H1 (cell line): ENCODE results near the gene DCDC1. TPM values are rescaled to one million over a fixed set of nuclear protein-coding genes. Genes with fewer than 3 reads are reported as not detected.

Source experiments
- CTCF ChIA-PET: fragments of 300-600 bp; sonication (Branson Sonifier 250); formaldehyde crosslinking; loops from one replicate; lab custom pipeline; 2021; ENCODE audit not compliant: partially characterized antibody; lab: Charles Lee
- POLR2A ChIA-PET: fragments of 300-600 bp; sonication (Branson Sonifier 250); formaldehyde crosslinking; loops from one replicate; lab custom pipeline; 2021; ENCODE audit warnings: inconsistent platforms; ENCODE audit not compliant: partially characterized antibody; lab: Charles Lee
- DNase-seq, 2 experiments: peaks; one replicate each; pipeline versions ENCODE4 v3.0.0 to v3.0.0-alpha.2; 2010 to 2022; ENCODE audit warnings: low spot score in 2 of 2, low read depth in 1 of 2, mixed read lengths in 1 of 2
- FAIRE-seq: peaks from 2 replicates; lab custom pipeline; 2011; peaks lifted over from hg19 to GRCh38; lab: Jason Lieb, UNC
- H2AFZ ChIP-seq: 2 replicates; pipeline ENCODE4 v1.8.1; 2012; ENCODE audit warnings: low read length, inconsistent platforms
- H2AK5ac ChIP-seq: 2 replicates; pipeline ENCODE4 v1.6.1; 2013; ENCODE audit warnings: low read depth, low read length
- H2BK120ac ChIP-seq: replicated peaks from 2 replicates; pipeline ENCODE3; 2013; ENCODE audit warnings: low read depth, low read length, inconsistent platforms
- H2BK12ac ChIP-seq: 2 replicates; pipeline ENCODE4 v1.6.1; 2013; ENCODE audit warnings: low read depth, low read length
- H2BK15ac ChIP-seq: 2 replicates; pipeline ENCODE4 v1.6.1; 2013; ENCODE audit warnings: low read length
- H2BK20ac ChIP-seq: 2 replicates; pipeline ENCODE4 v1.6.1; 2013; ENCODE audit warnings: low read length
- H2BK5ac ChIP-seq: 2 replicates; pipeline ENCODE4 v1.6.1; 2013; ENCODE audit warnings: low read depth, low read length
- H3K14ac ChIP-seq: 2 replicates; pipeline ENCODE4 v1.6.1; 2013; ENCODE audit warnings: inconsistent platforms; ENCODE audit not compliant: insufficient read length
- H3K18ac ChIP-seq: 2 replicates; pipeline ENCODE4 v1.6.1; 2013; ENCODE audit warnings: low read length; ENCODE audit errors: extremely low read depth
- H3K23ac ChIP-seq: 2 replicates; pipeline ENCODE4 v1.6.1; 2013; ENCODE audit warnings: inconsistent platforms; ENCODE audit not compliant: insufficient read length
- H3K23me2 ChIP-seq: 2 replicates; pipeline ENCODE4 v1.6.1; 2013; ENCODE audit warnings: low read depth, low read length
- H3K27ac ChIP-seq: 2 replicates; pipeline ENCODE4 v1.6.1; 2011; ENCODE audit warnings: low read depth, low read length, inconsistent platforms
- H3K27me3 ChIP-seq, 4 experiments: replicated peaks in 1 of 4; 1 replicate in 1 of 4; 2 replicates in 3 of 4; pipeline versions ENCODE4 v1.6.1 to v1.8.1; 2011 to 2013; ENCODE audit warnings: low read length in 3 of 4, mild to moderate bottlenecking in 3 of 4, inconsistent platforms in 2 of 4, mixed read lengths in 2 of 4, moderate library complexity in 1 of 4; ENCODE audit not compliant: control insufficient read depth in 3 of 4, insufficient read depth in 3 of 4; ENCODE audit errors: extremely low read depth in 1 of 4
- H3K36me3 ChIP-seq, 4 experiments: 2 replicates each; pipeline versions ENCODE4 v1.6.1 to v1.8.1; 2011 to 2013; ENCODE audit warnings: mild to moderate bottlenecking in 4 of 4, low read length in 3 of 4, moderate library complexity in 2 of 4, control low read depth in 1 of 4, inconsistent platforms in 1 of 4; ENCODE audit not compliant: insufficient read depth in 4 of 4, control insufficient read depth in 2 of 4
- H3K4ac ChIP-seq: replicated peaks from 2 replicates; pipeline ENCODE3; 2013; ENCODE audit warnings: low read length, low read depth, mixed read lengths, inconsistent platforms; ENCODE audit not compliant: insufficient read length
- H3K4me1 ChIP-seq, 4 experiments: replicated peaks in 1 of 4; 1 replicate in 1 of 4; 2 replicates in 3 of 4; pipeline versions ENCODE4 v1.6.1 to v1.8.1; 2011 to 2013; ENCODE audit warnings: low read length in 3 of 4, inconsistent platforms in 2 of 4, mixed read lengths in 1 of 4; ENCODE audit not compliant: insufficient read depth in 4 of 4, control insufficient read depth in 3 of 4
- H3K4me2 ChIP-seq, 2 experiments: 2 replicates each; pipeline versions ENCODE4 v1.6.1 to v1.8.1; 2011 to 2013; ENCODE audit warnings: low read depth in 2 of 2, low read length in 2 of 2, control low read depth in 1 of 2, inconsistent platforms in 1 of 2, mild to moderate bottlenecking in 1 of 2; ENCODE audit not compliant: insufficient read depth in 1 of 2
- H3K4me3 ChIP-seq, 4 experiments: fragments of 200-600, 300-600 bp in 1 of 4; sonication (generic), shearing (Covaris generic), sonication (Bioruptor Twin) in 1 of 4; 2 replicates each; pipeline versions ENCODE4 v1.5.1 to v1.8.1; 2011 to 2016; ENCODE audit warnings: low read length in 4 of 4, low read depth in 3 of 4, control low read depth in 2 of 4, inconsistent platforms in 2 of 4, mild to moderate bottlenecking in 2 of 4, mixed read lengths in 1 of 4, moderate library complexity in 1 of 4; ENCODE audit not compliant: insufficient read depth in 2 of 4; ENCODE audit errors: extremely low read depth in 1 of 4
- H3K56ac ChIP-seq: replicated peaks from 2 replicates; pipeline ENCODE3; 2013; ENCODE audit warnings: low read depth, mild to moderate bottlenecking, mixed read lengths, low read length, inconsistent platforms; ENCODE audit not compliant: insufficient read length
- H3K79me1 ChIP-seq: 2 replicates; pipeline ENCODE4 v1.6.1; 2013; ENCODE audit warnings: low read depth, low read length, control low read depth
- H3K79me2 ChIP-seq, 2 experiments: 2 replicates each; pipeline versions ENCODE4 v1.6.1 to v1.8.1; 2012 to 2013; ENCODE audit warnings: low read length in 2 of 2, mild to moderate bottlenecking in 2 of 2, inconsistent platforms in 1 of 2; ENCODE audit not compliant: insufficient read depth in 2 of 2, control insufficient read depth in 1 of 2
- H3K9ac ChIP-seq, 4 experiments: replicated peaks in 1 of 4; 1 replicate in 1 of 4; 2 replicates in 3 of 4; pipeline versions ENCODE4 v1.6.1 to v1.8.1; 2011 to 2013; ENCODE audit warnings: low read depth in 3 of 4, low read length in 3 of 4, control low read depth in 2 of 4, mild to moderate bottlenecking in 2 of 4, moderate library complexity in 2 of 4, inconsistent platforms in 1 of 4; ENCODE audit errors: extremely low read depth in 1 of 4
- H3K9me3 ChIP-seq, 2 experiments: 2 replicates each; pipeline versions ENCODE4 v1.6.1 to v1.8.1; 2012 to 2013; ENCODE audit warnings: mild to moderate bottlenecking in 2 of 2, moderate library complexity in 2 of 2, control low read depth in 1 of 2, inconsistent platforms in 1 of 2, low read depth in 1 of 2, low read length in 1 of 2, mixed read lengths in 1 of 2; ENCODE audit not compliant: insufficient read depth in 2 of 2
- H4K20me1 ChIP-seq, 2 experiments: replicated peaks in 1 of 2; 2 replicates each; pipeline versions ENCODE3 to v1.8.1; 2011 to 2013; ENCODE audit warnings: inconsistent platforms in 2 of 2, low read length in 2 of 2, mild to moderate bottlenecking in 1 of 2; ENCODE audit not compliant: insufficient read depth in 2 of 2, control insufficient read depth in 1 of 2
- H4K5ac ChIP-seq: 2 replicates; pipeline ENCODE4 v1.6.1; 2013; ENCODE audit warnings: low read length, low read depth, mixed read lengths, inconsistent platforms; ENCODE audit not compliant: insufficient read length
- H4K8ac ChIP-seq: 2 replicates; pipeline ENCODE4 v1.8.0; 2013; ENCODE audit warnings: mild to moderate bottlenecking, moderate library complexity, low read length, inconsistent platforms; ENCODE audit not compliant: insufficient read depth; ENCODE audit errors: extremely low read depth
- H4K91ac ChIP-seq: replicated peaks from 2 replicates; pipeline ENCODE3; 2013; ENCODE audit warnings: low read length, mixed read lengths, inconsistent platforms; ENCODE audit not compliant: insufficient read length
- CBX5 ChIP-seq: fragments of 300-800, 300-1000 bp; sonication (generic); IDR thresholded peaks from 2 replicates; pipeline ENCODE4 v1.7.1; 2016; ENCODE audit warnings: antibody characterized with exemption, low read length, low read depth
- CEBPB ChIP-seq: IDR thresholded peaks from 2 replicates; pipeline ENCODE4 v1.6.1; 2012; ENCODE audit warnings: low read depth, low read length
- CHD2 ChIP-seq: IDR thresholded peaks from 2 replicates; pipeline ENCODE4 v1.6.1; 2012; ENCODE audit warnings: low read length, improper control_type of control experiment
- EGR1 ChIP-seq: IDR thresholded peaks from 2 replicates; pipeline ENCODE4 v1.6.1; 2011; ENCODE audit warnings: low read depth, low read length, borderline replicate concordance
- FOSL1 ChIP-seq: IDR thresholded peaks from 2 replicates; pipeline ENCODE4 v1.6.1; 2011; ENCODE audit warnings: mild to moderate bottlenecking, low read depth, low read length, moderate library complexity; ENCODE audit not compliant: insufficient read depth
- JUN ChIP-seq: IDR thresholded peaks from 2 replicates; pipeline ENCODE4 v1.6.1; 2011; ENCODE audit warnings: low read depth, mild to moderate bottlenecking, improper control_type of control experiment, low read length
- NRF1 ChIP-seq: IDR thresholded peaks from 2 replicates; pipeline ENCODE4 v1.6.1; 2011; ENCODE audit warnings: mild to moderate bottlenecking, low read depth, low read length, improper control_type of control experiment
- POU5F1 ChIP-seq: IDR thresholded peaks from 2 replicates; pipeline ENCODE4 v1.6.1; 2011; ENCODE audit warnings: low read depth, mild to moderate bottlenecking, low read length, moderate library complexity
- RFX5 ChIP-seq: IDR thresholded peaks from 2 replicates; pipeline ENCODE4 v1.6.1; 2011; ENCODE audit warnings: low read depth, low read length, improper control_type of control experiment, borderline replicate concordance
- SIRT6 ChIP-seq: IDR thresholded peaks from one replicate; pipeline ENCODE4 v1.7.1; 2012; ENCODE audit warnings: low read length, inconsistent platforms
- SP2 ChIP-seq: IDR thresholded peaks from 2 replicates; pipeline ENCODE4 v1.6.1; 2012; ENCODE audit warnings: mild to moderate bottlenecking, low read length, inconsistent platforms
- SUZ12 ChIP-seq: fragments of 200-600 bp; sonication (generic); IDR thresholded peaks from 2 replicates; pipeline ENCODE4 v1.6.1; 2012; ENCODE audit warnings: mild to moderate bottlenecking, inconsistent platforms, low read length, moderate library complexity, mixed read lengths
- TCF12 ChIP-seq: IDR thresholded peaks from 2 replicates; pipeline ENCODE4 v1.6.1; 2011; ENCODE audit warnings: low read depth, mild to moderate bottlenecking, low read length
- TEAD4 ChIP-seq: IDR thresholded peaks from 2 replicates; pipeline ENCODE4 v1.6.1; 2012; ENCODE audit warnings: low read depth, low read length, inconsistent platforms, mixed read lengths
- YY1 ChIP-seq: IDR thresholded peaks from 2 replicates; pipeline ENCODE4 v1.6.1; 2011; ENCODE audit warnings: low read depth, mild to moderate bottlenecking, low read length
- WGBS, 2 experiments: shearing (Covaris generic) in 1 of 2; methylation state at CpG; one replicate each; pipeline versions ENCODE4 v1.1.6 to v1.1.7; 2013 to 2015; ENCODE audit warnings: low lambda C conversion rate in 2 of 2, mixed read lengths in 2 of 2, inconsistent platforms in 1 of 2, low coverage in 1 of 2, missing lambda C conversion rate in 1 of 2; ENCODE audit not compliant: insufficient replicate concordance in 2 of 2, insufficient coverage in 1 of 2, insufficient read length in 1 of 2; ENCODE audit errors: extremely low coverage in 1 of 2, missing lambda C conversion rate in 1 of 2; 5-methylcytosine and 5-hydroxymethylcytosine counted together
- polyA plus RNA-seq, 7 experiments: library from polyadenylated mRNA; depleted of rRNA in 3 of 7; stranded (reverse) in 5 of 7; unstranded in 2 of 7; fragments of >200 nt in 5 of 7; fragments of 200-250 nt in 2 of 7; gene quantifications; 1 replicate in 5 of 7; 2 replicates in 1 of 7; 4 replicates in 1 of 7; pipeline versions ENCODE4 v1.2.1 to v1.2.3, GENCODE V29; 2011 to 2013; ENCODE audit warnings: missing spikeins in 2 of 7, mixed read lengths in 2 of 7
- total RNA-seq: library from RNA; stranded (reverse); fragmentation: NEBNext Ultra II Directional; extraction: Animal tissue kit (Norgen Biotek cat#: 25700); gene quantifications from 2 replicates; pipeline ENCODE4 v1.2.1, GENCODE V29; 2021

DCDC1 gene
- total and polyA plus RNA-seq, 2 of the 8 experiments (the other 6 are each of a cell fraction or from before 2014, with no cell fraction given), result 0.15 to 0.56 TPM

DNA sequence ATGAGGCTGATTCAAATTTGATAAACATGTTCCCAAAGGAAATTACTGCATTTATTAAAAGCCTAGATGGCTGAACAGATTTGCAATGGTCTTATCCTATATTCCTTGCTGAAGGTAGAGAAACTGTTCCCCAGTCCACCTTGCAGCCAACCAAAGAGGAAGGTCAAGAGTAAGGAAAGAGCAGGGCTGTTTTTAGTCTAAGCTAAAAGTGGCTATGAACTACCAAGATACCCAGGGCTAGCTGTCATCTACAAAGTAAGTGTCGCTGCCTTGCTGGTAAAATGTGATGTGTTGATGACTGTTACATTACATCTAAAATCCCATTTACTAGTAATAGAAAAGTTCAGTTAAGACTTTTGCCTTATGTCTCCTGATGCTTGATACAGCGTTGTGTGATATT, 493.3 kb downstream of the DCDC1 start:
- Histone ChIP-seq H3K18ac (no peak overlapping the region), H3K36me3 (no peaks in the 10 kb centered on the region), H3K9me3 (no peaks in the 10 kb centered on the region), H4K8ac (no peak overlapping the region), H3K4ac (no peak overlapping the region), H3K23ac (no peak overlapping the region), H3K4me3 (no peak overlapping the region), H3K79me2 (no peaks in the 10 kb centered on the region), H2BK20ac (no peak overlapping the region), H3K27me3 (no peaks in the 10 kb centered on the region), H2BK120ac (no peak overlapping the region), H2AFZ (no peak overlapping the region), H2AK5ac (no peak overlapping the region), H3K4me2 (no peak overlapping the region), H2BK5ac (no peak overlapping the region), H4K20me1 (no peaks in the 10 kb centered on the region), H3K56ac (no peak overlapping the region), H3K4me1 (0 out of 7 replicates have a peak, but pooled peaks cover 0 to 3% (median 0%) of the 10 kb centered on the region in 4 experiments), H3K23me2 (no peaks in the 10 kb centered on the region), H4K5ac (no peak overlapping the region), H4K91ac (no peak overlapping the region), H3K27ac (no peak overlapping the region), H3K79me1 (no peaks in the 10 kb centered on the region), H3K9ac (no peak overlapping the region), H2BK12ac (no peak overlapping the region), H2BK15ac (no peak overlapping the region), H3K14ac (no peak overlapping the region)
- DNase-seq (no peak), FAIRE-seq (no peak)
- POLR2A ChIA-PET, result no interaction called here
- CTCF ChIA-PET, result no interaction called here
- TF ChIP-seq EGR1 (no peak), SP2 (no peak), POU5F1 (no peak), RFX5 (no peak), SIRT6 (no peak), FOSL1 (no peak), CHD2 (no peak), CEBPB (no peak), CBX5 (no peak), JUN (no peak), YY1 (no peak), TEAD4 (no peak), SUZ12 (no peak), TCF12 (no peak), NRF1 (no peak)
- 90% methylated on average over 2 of the region's 2 CpGs; no CpG with 5 or more reads in 1 of the 2 experiments for WGBS, 2 experiments
